Measurements from ENCODE around the gene KRT84. TPM values are rescaled to one million over a fixed set of nuclear protein-coding genes. Genes with fewer than 3 reads are reported as not detected.

The KRT84 gene
- total RNA-seq, 1 donor from 2014 or later = not detected

DNA sequence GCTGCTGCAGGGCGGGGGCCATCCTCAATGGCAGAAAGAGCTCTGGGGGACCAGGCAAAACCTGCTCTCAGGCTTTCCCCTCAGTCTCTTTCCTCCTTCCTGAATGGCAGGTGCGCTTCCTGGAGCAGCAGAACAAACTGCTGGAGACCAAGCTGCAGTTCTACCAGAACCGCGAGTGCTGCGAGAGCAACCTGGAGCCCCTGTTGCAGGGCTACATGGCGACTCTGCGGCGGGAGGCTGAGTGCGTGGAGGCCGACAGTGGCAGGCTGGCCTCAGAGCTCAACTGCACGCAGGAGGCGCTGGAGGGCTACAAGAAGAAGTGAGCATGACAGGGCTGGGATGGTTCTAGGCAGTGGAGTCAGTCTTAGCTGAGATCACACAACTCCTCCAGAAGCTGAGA, 41.3 kb downstream of the KRT84 start:
- DNase-seq (ENCODE audit: low spot score) = peak; percentile 55

DNA sequence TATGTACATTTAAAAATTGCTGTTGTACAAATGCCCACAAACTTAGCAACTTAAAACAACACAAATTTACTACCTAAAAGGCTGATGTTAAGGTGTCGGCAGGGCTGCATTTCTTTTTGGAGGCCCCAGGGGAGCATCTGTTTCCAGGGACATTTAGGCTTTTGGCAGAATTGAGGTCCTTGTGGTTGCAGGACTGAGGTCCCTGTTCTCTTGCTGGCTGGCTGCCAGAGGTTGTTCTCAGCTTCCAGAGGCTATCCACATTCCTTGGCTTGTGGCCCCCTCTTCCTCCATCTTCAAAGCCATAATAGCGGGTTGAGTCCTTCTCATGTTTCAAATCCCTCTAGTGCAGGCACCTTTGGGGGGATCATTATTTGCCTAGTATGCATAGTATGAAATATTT, 41.9 kb downstream of the KRT84 start:
- peak; percentile 55 for DNase-seq (ENCODE audit: low spot score)

- DNase-seq (ENCODE audit: low spot score) = peak; percentile 16
These were observed 42.5 kb downstream of the KRT84 start for GRCh38 chr12:52342781-52343490.

DNA sequence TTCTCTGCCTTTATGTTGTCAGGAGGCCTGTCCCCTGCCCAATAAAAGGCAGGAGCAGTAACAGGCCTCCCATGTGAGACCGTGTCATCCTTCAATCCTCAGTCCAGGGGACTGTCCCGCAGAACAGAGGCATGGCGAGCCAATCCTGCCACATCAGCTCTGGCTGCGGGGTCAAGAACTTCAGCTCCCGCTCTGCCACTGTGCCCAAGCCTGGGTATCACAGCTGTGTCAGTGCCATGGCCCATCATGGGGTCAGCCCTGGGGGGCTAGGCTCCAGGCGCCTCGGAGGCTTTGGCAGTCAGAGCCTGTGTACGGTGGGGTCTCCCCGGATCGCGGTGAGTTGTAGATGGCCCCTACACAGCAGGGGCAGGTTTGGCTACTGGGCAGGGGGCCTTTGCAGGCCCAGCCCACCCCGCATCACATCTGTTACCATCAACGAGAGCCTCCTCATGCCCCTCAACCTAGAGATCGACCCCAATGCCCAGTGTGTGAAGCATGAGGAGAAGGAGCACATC, 44.3 kb downstream of the KRT84 start:
- peak; percentile 67 for DNase-seq (ENCODE audit: low spot score)

GRCh38 chr12:52338241-52338960, 47.1 kb downstream of the KRT84 start:
- DNase-seq (ENCODE audit: low spot score) = peak; percentile 75

GRCh38 chr12:52337054-52337453, 48.4 kb downstream of the KRT84 start:
- no peak for DNase-seq (ENCODE audit: low spot score)

DNA sequence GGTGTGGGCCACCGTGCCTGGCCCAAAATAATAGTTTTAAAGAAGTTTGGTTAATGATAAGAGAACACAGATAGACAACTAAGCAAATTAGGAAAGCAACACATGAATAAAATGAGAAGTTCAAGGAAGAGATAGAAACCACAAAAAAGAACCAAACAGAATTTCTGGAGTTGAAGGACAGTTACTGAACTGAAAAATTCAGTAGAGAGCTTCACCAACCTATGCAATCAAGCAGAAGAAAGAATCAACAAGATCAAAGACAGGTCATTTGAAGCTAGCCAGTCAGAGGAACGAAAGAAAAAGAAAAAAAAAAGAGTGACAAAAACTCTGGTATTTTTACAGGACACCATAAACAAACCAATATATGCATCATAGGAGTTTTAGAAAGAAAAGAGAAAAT, 48.8 kb downstream of the KRT84 start:
- DNase-seq (ENCODE audit: low spot score) = no peak

DNA sequence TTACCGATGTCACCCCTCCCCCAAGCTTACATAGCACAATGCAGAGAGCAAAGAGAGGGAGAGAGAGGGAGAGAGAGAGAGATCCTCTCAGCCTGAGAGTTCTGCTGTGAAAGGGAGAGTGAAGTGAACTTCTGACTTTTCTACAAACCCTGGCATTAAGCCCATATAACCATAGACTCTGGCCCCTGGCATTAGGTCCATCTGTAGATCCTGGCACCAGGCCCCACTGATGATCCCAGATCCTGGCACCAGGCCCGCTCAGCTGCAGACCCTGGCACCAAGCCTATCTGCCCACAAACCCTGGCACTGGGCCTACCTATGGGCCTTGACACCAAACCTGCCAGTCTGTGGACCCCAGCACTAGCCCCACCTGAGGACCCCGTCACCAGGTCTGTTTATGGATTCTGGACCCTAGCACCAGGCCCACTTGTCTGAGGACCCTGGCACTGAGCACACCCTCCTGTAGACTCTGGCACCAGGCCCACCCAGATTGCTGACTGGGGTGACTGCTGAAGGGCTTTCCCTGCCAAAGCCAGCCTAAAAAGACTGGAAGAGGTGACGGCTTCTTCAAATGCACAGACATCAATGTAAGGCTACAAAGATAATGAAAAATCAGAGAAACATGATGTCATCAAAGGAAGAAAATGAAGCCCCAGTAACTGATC, 49.7 kb downstream of the KRT84 start:
- DNase-seq (ENCODE audit: low spot score) = no peak

DNA sequence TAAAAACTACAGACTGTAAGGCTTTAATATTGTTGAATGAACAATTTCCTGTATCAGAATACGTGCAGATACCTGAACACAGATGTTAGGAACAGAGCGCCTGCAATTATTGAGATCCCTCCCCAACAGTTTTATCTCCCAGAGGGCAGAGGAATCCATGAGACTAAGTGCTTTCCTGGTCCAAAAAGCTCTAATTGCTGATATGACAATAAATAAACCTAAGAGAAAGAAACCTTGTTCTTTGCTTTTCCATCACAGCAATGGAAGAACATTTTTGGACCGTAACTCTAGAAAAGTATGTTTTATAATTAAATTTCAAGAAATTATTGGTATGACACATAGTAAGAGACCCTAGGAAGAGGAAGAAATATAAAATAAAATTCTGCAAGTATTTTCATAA, 51.3 kb downstream of the KRT84 start:
- no peak for DNase-seq (ENCODE audit: low spot score)

DNA sequence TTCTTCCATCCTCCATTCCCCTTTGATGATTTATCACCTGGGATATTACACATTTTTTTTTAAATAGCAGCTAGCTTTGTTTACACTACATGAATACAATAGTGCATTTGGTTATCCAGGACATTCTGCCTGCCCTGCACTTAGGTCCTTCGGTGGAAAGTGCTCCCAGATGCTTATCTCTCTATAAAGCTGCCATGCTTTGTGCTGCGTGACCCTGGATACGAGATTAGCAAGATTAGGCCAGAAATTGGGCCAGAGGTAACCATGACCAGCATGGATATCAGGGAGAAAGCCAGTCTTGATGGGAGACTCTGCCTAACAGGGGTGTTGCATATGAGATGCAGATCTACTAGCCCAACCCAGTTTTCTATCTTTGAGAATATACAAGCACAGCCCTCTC, 52.1 kb downstream of the KRT84 start:
- no peak for DNase-seq (ENCODE audit: low spot score)

- no peak for DNase-seq (ENCODE audit: low spot score)
These were observed 53.1 kb downstream of the KRT84 start for GRCh38 chr12:52332381-52332780.

GRCh38 chr12:52331833-52332232, 53.6 kb downstream of the KRT84 start:
- DNase-seq (ENCODE audit: low spot score) = no peak

DNA sequence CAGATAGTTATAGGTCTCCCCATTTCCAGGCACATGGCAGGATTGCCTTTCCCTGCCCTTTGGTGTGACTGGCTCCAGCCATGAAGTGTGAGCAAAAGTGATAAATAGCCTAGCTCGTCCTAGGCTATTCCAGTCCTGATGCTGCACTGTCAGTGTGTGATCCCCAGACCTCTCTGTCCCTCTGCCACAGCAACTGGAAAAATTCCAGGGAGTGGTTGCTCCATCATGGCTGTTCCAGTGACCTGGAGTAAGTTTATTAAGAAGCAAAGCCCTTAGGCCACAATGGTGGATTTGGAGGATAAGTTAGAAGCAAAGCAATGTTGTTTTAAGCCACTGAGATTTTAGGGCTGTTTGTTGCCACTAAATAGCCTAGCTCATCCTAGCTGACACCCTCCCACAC, 54.4 kb downstream of the KRT84 start:
- DNase-seq (ENCODE audit: low spot score) = no peak

GRCh38 chr12:52327830-52328500, 57.5 kb downstream of the KRT84 start:
- no peak for DNase-seq (ENCODE audit: low spot score)

Other genes with a start within 250 kb of the KRT84 start
- not detected for gene KRT80, start 193.6 kb downstream of the KRT84 start, total RNA-seq
- gene KRT7, start 152.4 kb downstream of the KRT84 start, total RNA-seq = 11.7 TPM
- not detected for gene KRT86, start 111.0 kb downstream of the KRT84 start, total RNA-seq
- not detected for gene KRT81, start 94.1 kb downstream of the KRT84 start, total RNA-seq
- not detected for gene KRT83, start 64.3 kb downstream of the KRT84 start, total RNA-seq
- gene KRT85, start 18.2 kb downstream of the KRT84 start, total RNA-seq = not detected
- not detected for gene KRT82, start 20.7 kb upstream of the KRT84 start, total RNA-seq
- gene KRT75, start 48.7 kb upstream of the KRT84 start, total RNA-seq = not detected
- gene KRT6B, start 66.5 kb upstream of the KRT84 start, total RNA-seq = not detected
- not detected for gene KRT6C, start 88.2 kb upstream of the KRT84 start, total RNA-seq
- not detected for gene KRT6A, start 107.6 kb upstream of the KRT84 start, total RNA-seq
- gene KRT5, start 134.7 kb upstream of the KRT84 start, total RNA-seq = 3.0 TPM
- gene KRT71, start 167.5 kb upstream of the KRT84 start, total RNA-seq = not detected
- gene KRT74, start 188.2 kb upstream of the KRT84 start, total RNA-seq = not detected
- not detected for gene KRT72, start 215.8 kb upstream of the KRT84 start, total RNA-seq
- gene KRT73, start 232.9 kb upstream of the KRT84 start, total RNA-seq = not detected